GM19468 (cell line): Measurements from ENCODE around the gene TNFRSF4.
"Not testable (repeated sequence)": the region's sequence is repeated elsewhere in the genome, so short reads cannot be mapped to it uniquely, and the experiment has no call there.

Experiments
- ATAC-seq: cut with Tn5 transposase; IDR thresholded peaks from one replicate; pipeline ENCODE4 v1.9.1; 2021; ENCODE audit warnings: mild to moderate bottlenecking, moderate library complexity, moderate number of reproducible peaks; ENCODE audit not compliant: unreplicated experiment; ENCODE audit errors: extremely low read depth

Gene TNFRSF4

DNA sequence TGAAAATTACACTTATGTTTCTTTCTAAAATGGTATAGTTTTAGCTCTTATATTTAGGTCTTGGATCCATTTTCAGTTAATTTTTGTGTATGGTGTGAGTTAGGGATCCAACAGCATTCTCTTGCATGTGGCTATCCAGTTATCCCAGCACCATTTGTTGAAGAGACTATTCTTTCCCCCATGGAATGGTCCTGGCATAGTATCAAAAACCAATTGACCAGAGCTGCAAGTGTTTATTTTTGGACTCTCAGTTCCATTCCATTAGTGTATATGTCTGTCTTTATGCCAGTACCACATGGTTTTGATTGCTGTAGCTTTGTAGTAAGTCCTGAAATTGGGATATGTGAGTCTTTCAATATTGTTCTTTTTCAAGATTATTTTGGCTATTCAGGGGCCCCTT lies 26.0 kb downstream of the TNFRSF4 start:
- ATAC-seq = no peak

DNA sequence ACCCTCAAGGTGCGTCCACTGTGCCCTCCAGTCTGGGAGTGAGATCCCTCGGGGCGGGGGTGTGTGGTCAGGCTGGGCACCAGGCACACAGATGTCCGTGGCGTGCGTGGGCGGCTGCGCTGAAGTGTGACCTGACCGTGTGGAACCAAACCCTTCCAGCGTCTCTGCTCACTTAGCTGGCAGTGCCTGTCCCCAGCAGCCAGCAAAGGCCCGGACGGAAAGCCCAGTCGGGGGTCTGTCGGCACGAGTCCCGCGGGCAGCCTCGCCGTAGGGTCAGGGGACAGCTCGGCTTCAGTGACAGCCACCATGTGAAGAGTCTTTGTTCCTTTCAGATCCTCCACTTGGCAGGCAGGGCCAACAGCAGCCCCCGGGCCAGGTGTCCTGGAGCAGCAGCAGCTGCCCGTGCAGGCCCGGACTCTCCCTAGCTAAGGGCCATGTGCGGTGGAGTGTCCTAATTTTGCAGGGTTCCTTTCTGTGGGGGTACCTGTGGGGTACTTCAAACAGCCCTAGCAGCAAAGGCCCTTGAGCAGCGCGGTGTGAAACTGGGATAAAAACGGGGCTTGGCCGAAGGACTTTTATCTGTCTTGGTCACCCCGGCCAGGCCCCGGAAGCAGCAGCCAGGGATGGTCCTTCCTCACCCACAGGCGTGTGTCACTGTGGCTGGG lies 28.7 kb downstream of the TNFRSF4 start:
- ATAC-seq = no peak

DNA sequence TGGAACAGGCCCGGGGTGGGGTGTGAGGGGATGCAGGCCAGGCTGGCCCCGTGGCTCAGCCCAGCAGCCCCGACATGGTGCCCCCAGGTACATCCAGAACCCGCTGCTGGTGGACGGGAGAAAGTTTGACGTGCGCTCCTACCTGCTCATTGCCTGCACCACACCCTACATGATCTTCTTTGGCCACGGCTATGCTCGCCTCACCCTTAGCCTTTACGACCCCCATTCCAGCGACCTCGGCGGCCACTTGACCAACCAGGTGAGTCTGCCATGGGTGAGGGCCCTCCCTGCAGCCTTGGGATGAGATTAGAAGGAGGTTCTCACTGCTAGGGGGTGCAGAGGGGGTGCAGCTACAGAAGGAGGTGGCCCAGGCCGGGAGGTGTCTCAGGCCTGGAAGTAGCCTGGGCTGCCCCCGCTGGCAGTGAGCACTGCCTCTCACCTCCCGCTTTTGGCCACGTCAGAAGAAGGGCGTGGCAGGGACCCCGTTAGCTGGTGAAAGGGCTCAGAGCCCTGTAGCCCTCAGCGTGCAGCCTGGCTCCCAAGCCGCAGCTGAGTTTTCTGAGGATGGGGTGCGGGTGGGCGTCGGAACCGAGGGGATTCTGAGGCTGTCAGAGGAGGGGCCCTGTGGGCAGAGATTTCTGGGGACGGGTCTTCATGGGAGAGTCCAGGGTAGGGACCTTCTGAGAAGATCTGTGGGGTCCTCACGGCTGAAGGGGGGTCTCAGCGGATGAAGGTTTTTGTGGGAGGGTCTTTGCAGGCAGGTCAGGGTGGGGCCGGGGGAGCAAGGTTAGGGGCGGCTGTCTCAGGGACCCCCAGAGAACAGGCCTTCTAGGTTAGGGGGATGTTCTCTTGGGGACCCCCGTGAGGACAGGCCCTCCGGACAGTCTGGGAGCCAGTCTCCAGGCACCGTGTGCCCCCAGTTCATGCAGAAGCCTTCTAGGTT lies 29.8 kb downstream of the TNFRSF4 start:
- no peak for ATAC-seq

DNA sequence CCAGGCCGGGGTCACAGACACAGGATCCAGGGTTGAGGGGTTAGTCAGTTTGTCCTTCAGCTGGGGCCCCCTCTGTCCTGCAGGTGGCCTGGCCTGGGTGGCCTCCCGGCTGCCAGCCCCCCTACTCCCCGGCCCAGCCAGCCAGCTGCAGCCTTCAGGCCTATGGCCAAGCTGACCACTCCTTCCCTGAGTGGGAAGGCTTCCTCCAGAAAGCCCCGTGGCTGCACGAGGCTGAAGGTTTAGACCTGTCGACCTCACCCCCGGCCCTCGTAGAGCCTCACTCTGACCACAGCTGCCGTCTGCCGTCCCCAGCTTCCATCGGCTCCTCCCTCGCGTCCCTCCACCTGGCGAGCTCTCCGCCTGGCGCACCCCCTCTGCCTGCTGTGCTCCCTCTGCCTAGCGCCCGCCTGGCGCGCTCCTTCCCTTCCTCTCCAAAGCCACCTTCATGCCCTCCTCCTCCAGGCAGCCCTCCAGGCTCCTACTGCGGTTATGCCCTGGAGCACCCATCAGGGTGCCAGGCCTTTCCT lies 30.7 kb downstream of the TNFRSF4 start:
- ATAC-seq = no peak

DNA sequence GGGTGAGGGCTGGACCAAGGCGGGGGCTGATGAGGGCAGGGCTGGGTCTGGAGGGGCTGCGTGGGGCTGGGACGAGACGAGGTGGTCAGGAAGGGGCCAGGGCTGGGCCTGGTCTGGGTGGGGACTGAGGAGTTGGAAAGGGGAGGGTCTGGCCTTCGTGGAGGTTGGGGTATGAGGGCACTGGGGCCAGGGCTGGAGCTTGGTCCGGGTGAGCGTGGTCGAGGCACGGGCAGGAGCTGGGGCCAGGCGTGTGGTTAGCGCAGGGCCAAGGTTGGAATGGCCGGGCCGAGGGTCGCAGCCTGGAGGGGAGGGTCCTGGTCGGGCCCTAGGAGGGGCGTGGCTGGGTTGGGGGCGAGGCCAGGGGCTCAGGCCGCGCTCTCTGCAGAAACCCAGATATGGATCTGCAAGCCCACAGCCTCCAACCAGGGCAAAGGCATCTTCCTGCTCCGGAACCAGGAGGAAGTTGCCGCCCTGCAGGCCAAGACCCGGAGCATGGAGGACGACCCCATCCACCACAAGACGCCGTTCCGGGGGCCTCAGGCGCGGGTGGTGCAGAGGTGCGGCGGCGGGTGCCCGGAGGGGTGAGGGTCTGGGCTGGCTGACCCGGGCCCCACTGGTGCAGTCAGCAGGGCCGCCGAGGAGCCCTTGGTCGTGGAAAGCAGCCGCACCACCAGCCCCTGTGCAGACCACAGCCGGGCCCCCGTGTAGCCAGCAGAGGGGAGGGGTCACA lies 31.3 kb downstream of the TNFRSF4 start:
- ATAC-seq = no peak

DNA sequence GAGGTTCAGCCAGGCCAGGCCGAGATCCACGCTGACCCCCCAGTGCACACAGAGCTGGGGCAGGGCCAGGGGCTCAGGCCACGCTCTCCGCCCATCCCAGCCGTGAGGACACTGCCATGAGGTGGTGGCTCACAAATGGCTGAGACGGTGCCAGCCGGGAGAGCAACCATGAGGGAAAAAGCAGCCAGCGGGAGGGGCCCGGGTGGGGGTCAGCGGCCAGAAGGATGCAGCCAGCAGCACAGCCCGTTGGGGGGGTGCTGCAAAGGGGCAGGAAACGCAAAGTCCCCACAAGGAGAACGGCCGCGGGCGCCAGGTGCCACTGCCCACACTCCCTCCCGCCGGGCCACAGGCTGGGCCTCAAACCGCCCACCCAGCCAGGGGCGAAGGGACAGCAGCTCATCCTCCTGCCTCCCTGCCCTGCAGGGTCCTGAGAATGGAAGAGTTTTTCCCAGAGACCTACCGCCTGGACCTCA lies 32.0 kb downstream of the TNFRSF4 start:
- no peak for ATAC-seq

DNA sequence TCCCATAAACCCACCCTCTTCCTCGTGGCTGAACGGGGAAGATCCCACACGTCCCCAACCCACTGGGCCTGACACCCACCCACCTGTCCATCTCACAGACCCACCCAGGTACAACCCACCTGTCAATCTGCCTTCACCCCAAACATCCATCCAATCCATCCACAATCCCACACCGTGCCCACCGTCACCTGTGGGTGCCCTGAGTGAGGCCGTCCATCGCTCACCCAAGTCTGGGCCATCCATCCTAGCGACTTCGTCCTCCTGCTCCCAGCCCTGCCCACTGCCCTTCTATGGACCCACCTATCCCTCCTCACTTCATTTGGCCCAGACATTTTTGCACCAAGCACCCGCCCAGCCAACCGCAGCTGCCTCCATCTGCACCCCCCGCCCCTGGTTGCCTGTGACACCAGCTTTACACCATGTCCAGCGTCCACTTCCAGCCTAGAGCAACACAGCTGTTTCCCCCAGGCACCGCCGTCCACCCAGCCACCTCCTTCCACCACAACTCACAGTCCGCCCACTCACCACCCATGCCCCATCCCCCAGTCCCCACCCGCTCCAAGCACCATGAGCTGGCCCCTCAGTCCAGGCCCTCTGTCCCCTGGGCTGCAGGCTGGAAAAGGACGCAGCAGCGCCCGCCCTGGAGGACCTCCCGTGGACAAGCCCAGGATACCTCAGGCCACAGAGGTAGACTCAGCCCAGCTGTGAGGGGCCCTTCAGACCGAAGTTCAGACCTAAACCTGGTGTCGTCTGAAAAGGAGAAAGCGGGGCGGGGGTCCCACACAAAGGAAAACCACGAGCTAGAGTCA lies 32.6 kb downstream of the TNFRSF4 start:
- ATAC-seq = no peak

DNA sequence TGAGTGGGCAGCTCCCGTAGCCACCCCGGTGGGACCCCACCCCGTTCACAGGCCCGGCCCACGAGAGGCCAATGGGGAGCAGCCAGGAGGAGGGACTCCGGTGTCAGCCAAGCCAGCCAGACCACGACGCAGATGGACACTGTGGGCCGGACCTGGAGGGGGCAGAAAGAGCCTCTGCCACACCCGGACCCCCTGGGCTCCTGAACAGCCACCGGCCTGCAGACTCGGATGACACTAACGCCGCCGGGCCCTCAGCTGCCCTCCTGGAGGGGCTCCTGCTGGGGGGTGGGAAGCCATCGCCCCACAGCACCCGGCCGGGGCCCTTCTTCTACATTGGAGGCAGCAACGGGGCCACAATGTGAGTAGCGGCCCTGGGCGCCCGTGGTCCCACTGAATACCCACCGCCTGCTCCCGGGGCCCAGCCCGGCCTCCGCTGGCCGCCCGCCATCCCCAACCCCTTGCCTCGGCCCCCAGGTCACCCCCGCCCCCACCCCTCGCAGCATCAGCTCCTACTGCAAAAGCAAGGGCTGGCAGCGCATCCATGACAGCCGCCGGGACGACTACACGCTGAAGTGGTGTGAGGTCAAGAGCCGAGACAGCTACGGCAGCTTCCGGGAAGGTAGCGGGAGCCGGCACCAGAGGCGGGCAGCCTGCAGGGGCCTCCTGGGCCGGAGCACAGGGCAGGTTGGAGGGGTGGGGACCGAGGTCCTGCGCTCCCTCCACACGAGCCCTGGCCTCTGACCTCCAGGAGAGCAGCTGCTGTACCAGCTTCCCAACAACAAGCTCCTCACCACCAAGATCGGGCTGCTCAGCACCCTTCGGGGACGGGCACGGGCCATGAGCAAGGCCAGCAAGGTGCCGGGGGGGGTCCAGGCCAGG lies 33.7 kb downstream of the TNFRSF4 start:
- no peak for ATAC-seq

DNA sequence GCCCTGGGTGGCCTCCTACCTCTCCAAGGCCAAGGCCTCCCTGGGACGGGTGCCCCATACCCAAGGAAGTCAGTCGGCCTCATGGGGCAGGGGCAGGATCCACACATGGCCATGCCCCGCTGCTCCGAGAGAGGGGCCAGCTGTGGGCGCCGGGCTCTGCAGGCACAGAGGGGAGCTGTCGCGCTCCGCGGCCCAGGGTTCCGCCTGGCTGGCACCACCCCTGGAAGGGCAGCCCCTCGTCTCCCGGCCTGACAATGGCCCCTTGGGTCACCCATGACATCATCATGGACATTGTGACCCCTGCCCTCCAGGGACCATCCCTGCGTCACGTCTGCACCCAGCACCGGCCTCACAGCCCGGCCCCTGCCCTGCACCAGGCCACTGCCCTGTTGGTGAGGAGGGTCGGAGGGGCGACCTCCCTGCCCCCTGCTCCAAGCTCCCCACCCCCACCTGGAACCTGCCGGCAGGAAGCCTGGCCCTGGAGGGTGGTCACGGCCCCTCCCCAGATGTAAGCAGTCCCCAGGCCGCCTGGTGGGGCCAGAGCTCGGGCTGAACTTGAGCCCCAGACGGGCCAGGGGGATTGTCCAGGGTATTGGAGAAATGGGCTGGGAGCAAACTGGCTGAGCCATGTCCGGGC lies 34.5 kb downstream of the TNFRSF4 start:
- ATAC-seq = no peak

DNA sequence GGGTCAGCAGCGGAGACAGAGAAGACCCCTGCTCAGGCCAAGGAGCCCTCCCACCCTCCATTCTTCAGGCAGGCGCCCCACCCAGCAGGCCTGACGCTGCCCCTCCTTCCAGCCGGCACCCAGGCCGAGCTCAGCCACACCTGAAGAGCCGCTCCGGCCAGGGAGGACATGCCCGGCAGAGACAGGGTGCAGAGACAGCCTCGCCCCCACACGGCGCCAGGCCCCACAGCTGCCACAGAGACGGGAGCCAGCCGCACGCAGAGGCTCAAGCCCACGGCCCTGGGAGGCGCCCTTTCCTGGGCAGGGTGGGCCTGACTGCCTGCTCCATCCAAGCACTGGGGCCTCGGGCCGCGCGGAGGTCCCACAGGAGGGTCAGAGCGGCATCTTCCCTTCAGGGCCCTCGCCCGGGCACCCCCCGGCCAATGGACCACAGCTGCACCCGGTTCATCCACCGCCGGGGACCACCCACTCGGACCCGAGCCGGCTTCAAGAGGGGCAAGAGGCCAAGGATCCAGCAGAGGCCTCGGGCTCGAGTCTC lies 35.1 kb downstream of the TNFRSF4 start:
- no peak for ATAC-seq

DNA sequence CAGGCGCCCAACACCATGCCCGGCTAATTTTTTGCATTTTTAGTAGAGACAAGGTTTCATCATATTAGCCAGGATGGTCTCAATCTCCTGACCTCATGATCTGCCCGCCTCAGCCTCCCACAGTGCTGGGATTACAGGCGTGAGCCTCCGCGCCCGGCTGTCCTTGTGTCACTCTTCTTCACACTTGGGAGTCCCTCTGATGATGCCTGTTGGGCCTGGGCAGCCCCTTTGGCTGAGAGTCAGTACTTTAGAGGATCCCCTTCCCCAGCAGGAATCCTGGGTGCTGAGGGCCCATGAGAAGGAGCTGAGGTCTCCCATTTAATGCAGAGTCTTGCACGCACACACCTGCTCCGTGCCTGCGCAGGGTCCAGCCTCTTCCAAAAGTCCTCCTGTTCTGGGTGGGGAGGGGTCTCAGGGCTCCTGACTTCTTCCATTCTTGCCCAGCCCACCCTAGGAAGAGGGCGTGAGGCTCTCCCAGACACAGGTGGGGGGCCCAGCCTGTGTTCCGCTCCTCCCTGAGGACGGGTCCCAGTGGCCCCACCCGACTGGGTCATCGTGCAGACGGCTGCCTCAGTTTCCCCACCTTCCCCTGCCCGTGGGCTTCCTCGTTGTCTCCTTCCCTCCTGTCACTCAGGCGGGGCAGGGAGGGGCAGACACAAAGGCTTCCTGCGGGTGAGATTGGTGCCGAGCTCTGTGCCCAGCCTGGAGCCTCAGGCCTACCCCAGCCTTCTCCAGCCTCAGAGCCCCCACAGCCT lies 36.3 kb downstream of the TNFRSF4 start:
- no peak for ATAC-seq

DNA sequence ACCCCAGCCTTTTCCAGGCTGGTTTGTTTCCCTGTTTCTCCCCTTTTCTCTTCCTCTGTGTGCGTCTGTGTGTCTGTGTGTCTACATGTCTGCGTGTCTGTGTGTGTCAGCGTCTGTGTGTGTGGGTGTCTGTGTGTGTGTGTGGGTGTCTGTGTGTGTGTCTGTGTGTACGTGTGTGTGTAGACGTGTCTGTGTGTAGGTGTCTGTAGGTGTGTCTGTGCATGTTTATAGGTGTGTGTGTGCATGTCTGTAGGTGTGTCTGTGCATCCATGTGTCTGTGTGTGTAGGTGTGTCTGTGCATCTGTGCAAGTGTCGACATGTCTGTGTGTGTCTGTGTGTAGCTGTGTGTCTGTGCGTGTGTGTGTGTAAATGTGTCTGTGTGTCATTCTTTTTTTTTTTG lies 37.0 kb downstream of the TNFRSF4 start:
- ATAC-seq = no peak

DNA sequence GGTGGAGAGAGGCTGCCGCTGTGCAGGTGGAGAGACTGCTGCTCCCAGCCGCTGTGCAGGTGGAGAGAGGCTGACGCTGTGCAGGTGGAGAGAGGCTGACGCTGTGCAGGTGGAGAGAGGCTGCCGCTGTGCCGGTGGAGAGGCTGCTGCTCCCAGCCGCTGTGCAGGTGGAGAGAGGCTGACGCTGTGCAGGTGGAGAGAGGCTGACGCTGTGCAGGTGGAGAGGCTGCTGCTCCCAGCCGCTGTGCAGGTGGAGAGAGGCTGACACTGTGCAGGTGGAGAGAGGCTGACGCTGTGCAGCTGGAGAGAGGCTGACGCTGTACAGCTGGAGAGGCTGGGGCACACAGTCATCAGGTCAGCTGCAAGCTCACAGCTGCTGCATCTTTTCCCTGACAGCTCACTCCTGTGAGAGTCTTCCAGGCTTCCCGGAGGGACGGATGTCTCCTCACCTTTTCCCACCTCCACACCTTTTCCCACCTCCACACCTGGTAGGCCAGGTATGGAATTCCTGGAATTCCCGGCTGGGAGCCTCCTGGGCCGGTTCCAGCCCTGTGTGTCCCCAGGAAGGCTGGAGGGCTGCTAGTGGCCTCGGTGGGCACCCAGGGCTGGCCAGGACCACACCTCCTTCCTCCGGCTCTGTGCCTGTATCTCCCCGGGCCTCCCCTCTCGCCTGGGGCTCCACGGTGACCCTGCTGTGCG lies 37.7 kb downstream of the TNFRSF4 start:
- not testable (repeated sequence) for ATAC-seq

DNA sequence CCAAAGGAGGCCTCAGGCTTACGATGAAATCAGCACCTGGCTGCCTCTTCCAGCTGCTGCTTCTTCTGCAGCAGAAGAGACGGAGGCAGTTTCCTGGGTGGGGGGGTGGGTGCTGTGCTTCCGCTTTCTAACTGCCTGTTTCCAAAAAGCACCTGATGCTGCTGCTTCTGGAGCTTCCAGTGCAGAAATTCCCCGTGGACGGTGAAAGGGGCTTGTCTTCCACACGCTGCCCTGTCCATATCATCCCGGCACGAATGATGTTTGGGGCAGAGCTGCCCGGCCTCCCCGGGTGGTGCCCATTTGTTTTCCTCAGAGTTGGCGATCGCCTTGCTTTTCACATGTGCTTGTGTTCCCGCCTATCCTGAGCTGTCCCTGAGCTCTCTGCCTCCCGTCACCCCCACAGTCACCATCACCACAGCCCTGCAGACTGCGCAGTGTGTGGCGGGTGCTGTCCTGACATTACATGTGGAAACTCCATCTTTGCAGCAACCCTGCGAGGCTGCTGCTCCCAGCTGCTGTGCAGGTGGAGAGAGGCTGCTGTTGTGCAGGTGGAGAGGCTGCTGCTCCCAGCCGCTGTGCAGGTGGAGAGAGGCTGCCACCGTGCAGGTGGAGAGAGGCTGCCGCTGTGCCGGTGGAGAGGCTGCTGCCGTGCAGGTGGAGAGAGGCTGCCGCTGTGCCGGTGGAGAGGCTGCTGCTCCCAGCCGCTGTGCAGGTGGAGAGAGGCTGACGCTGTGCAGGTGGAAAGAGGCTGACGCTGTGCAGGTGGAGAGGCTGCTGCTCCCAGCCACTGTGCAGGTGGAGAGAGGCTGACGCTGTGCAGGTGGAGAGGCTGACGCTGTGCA lies 38.5 kb downstream of the TNFRSF4 start:
- ATAC-seq = no peak

DNA sequence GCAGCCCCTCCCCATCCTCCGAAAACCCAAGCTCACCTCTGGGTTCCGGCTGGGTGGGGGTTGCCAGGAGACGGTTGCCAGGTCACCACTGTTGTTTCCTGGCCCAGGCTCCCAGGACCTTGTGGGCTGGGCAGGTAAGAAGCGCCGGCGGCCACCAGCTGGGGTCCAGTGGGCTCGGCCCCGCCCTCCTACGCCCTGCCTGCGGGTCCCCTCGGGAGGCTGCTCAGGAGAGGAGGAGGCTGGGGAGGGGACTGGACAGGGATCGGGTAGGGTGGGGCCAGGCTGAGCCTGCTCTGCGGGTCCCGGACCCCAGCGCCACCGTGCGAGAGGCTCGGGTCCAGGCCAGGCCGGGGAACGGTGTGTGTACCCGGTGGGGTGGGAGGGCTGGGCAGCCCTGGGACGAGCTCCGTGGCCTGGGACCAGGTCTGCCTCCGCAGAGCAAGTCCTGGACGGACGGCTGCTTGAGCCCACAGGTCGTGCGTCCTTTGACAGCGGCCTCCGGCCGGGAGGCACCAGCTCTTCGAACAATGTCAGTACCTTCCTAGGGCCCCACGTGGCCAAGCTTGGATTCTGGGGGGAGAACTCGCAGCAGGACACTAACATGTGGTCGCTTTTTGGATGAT lies 40.0 kb downstream of the TNFRSF4 start, which contains the start of gene TTLL10:
Gene TTLL10, plus strand, starts transcription at position 88 of the 623 bp plus-strand sequence. CDS start 5,336 bp downstream, outside the sequence.
- ATAC-seq = no peak
